Liver (tissue), 9 donors: ENCODE data around the gene HSD17B12. TPM values are rescaled to one million over a fixed set of nuclear protein-coding genes. Genes with fewer than 3 reads are reported as not detected.
"Not testable (repeated sequence)": the region's sequence is repeated elsewhere in the genome, so short reads cannot be mapped to it uniquely, and the experiment has no call there.

Experiments
- DNase-seq: peaks from one replicate; pipeline ENCODE4 v3.0.0-alpha.2; 2017; ENCODE audit warnings: low spot score
- H3K27ac ChIP-seq, 2 donors: one replicate each; pipeline ENCODE4 v1.7.0; 2013; ENCODE audit warnings: inconsistent platforms in 2 of 2, low read length in 2 of 2, control low read depth in 1 of 2, low read depth in 1 of 2, mild to moderate bottlenecking in 1 of 2
- H3K27me3 ChIP-seq, 4 donors: one replicate each; pipeline versions ENCODE4 v1.6.1 to v1.7.0; 2013; ENCODE audit warnings: low read length in 3 of 4, inconsistent platforms in 1 of 4, mild to moderate bottlenecking in 1 of 4, moderate library complexity in 1 of 4; ENCODE audit not compliant: control insufficient read depth in 4 of 4, insufficient read depth in 4 of 4
- H3K36me3 ChIP-seq, 4 donors: one replicate each; pipeline versions ENCODE4 v1.6.1 to v1.7.0; 2013; ENCODE audit warnings: low read length in 3 of 4, mild to moderate bottlenecking in 3 of 4, low read depth in 1 of 4, moderate library complexity in 1 of 4; ENCODE audit not compliant: control insufficient read depth in 4 of 4, insufficient read depth in 3 of 4
- H3K4me1 ChIP-seq, 4 donors: one replicate each; pipeline versions ENCODE4 v1.6.1 to v1.7.0; 2013; ENCODE audit warnings: low read length in 3 of 4, mild to moderate bottlenecking in 3 of 4, moderate library complexity in 1 of 4; ENCODE audit not compliant: control insufficient read depth in 4 of 4, insufficient read depth in 4 of 4
- H3K4me3 ChIP-seq, 3 donors: one replicate each; pipeline versions ENCODE4 v1.6.1 to v1.7.0; 2013; ENCODE audit warnings: low read length in 3 of 3, control low read depth in 1 of 3, low read depth in 1 of 3, mild to moderate bottlenecking in 1 of 3
- H3K9ac ChIP-seq, 2 donors: one replicate each; pipeline ENCODE4 v1.7.0; 2013; ENCODE audit warnings: low read length in 2 of 2, mild to moderate bottlenecking in 2 of 2, moderate library complexity in 2 of 2, control low read depth in 1 of 2, low read depth in 1 of 2
- H3K9me3 ChIP-seq, 4 donors: one replicate each; pipeline versions ENCODE4 v1.6.1 to v1.7.0; 2013; ENCODE audit warnings: low read length in 3 of 4; ENCODE audit not compliant: control insufficient read depth in 4 of 4
- ATF3 ChIP-seq: IDR thresholded peaks from 2 replicates; pipeline ENCODE4 v1.6.1; 2016; ENCODE audit warnings: antibody characterized with exemption
- CTCF ChIP-seq: fragments of 150-350 bp; IDR thresholded peaks from 2 replicates; pipeline ENCODE4 v1.5.1; 2017; ENCODE audit warnings: improper control_type of control experiment, low read depth, low read length; ENCODE audit not compliant: missing input control
- EGR1 ChIP-seq, 2 donors: IDR thresholded peaks; 2 replicates each; pipeline ENCODE4 v1.6.1; 2016 to 2018; ENCODE audit warnings: antibody characterized with exemption in 2 of 2, low read depth in 2 of 2
- FOXA1 ChIP-seq: IDR thresholded peaks from 2 replicates; pipeline ENCODE4 v1.6.1; 2016; ENCODE audit warnings: antibody characterized with exemption
- GABPA ChIP-seq, 2 donors: IDR thresholded peaks in 1 of 2; conservative IDR thresholded peaks in 1 of 2; 2 replicates each; pipeline ENCODE4 v1.6.1; 2016; ENCODE audit warnings: antibody characterized with exemption in 2 of 2, mild to moderate bottlenecking in 1 of 2, moderate library complexity in 1 of 2
- JUND ChIP-seq, 2 donors: IDR thresholded peaks; 2 replicates each; pipeline ENCODE4 v1.6.1; 2016; ENCODE audit warnings: antibody characterized with exemption in 2 of 2
- NR2F2 ChIP-seq: IDR thresholded peaks from 2 replicates; pipeline ENCODE4 v1.6.1; 2016; ENCODE audit warnings: antibody characterized with exemption
- RAD21 ChIP-seq, 2 donors: IDR thresholded peaks; 2 replicates each; pipeline ENCODE4 v1.6.1; 2016; ENCODE audit warnings: antibody characterized with exemption in 2 of 2, mild to moderate bottlenecking in 2 of 2
- WGBS: extraction: QIAGEN DNeasy Blood & Tissue Kit; methylation state at CpG from one replicate; pipeline ENCODE4 v1.1.7; 2013; 5-methylcytosine and 5-hydroxymethylcytosine counted together
- polyA plus RNA-seq, 2 donors: library from polyadenylated mRNA; stranded (reverse) in 1 of 2; unstranded in 1 of 2; fragments of 200-250 nt in 1 of 2; fragments of >200 nt in 1 of 2; fragmentation: Nextera tagmentation in 1 of 2; extraction: Ambion mirVana in 1 of 2; gene quantifications; one replicate each; pipeline versions ENCODE4 v1.2.1 to v1.2.3, GENCODE V29; 2013 to 2015
- total RNA-seq, 2 donors: library from RNA; depleted of rRNA; stranded (reverse); fragments of >200 nt; gene quantifications; one replicate each; pipeline ENCODE4 v1.2.3, GENCODE V29; 2014
- TF ChIP-seq, protein P1 (sequence below): IDR thresholded peaks from 2 replicates; pipeline ENCODE4 v1.6.1; 2016; ENCODE audit warnings: antibody characterized with exemption
- TF ChIP-seq, protein P2 (sequence below): IDR thresholded peaks from 2 replicates; pipeline ENCODE4 v1.6.1; 2016; ENCODE audit warnings: antibody characterized with exemption, mild to moderate bottlenecking
- donor health status: healthy.
- donor health status: healthy.
- donor health status: healthy.
- donor health status: healthy.
- donor health status: healthy.

HSD17B12 gene
- total and polyA plus RNA-seq, 4 donors, result 50.3 to 126 (median 68.3) TPM

DNA sequence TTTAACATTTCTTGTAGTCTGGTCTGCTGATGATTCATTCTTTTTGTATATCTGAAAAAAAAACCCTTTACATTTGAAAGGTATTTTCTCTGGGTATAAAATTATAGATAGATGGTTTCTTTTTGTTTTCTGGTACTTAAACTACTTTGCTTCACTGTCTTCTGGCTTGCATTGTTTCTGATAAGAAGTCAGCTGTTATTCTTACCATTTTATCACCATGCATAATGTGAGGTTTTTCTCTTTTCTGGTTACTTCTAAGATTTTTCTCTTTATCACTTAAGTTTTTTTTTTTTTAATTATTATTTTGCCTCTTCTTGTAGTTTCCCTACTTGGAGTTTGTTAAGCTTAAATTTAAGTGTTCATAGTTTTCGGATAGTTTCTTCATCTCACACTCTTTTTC, 84.7 kb downstream of the HSD17B12 start:
- no peaks in the 10 kb centered on the region for H3K4me1 ChIP-seq
- H3K27me3 ChIP-seq, result no peaks in the 10 kb centered on the region
- no peaks in the 10 kb centered on the region for H3K9me3 ChIP-seq
- 94% methylated on average over 1 of the region's 1 CpG for WGBS
- no peak overlapping the region for H3K27ac ChIP-seq
- peaks cover 0 to 2% (median 0%) of the 10 kb centered on the region in 4 donors for H3K36me3 ChIP-seq
- H3K9ac ChIP-seq, result no peak overlapping the region
- TF ChIP-seq, protein P1, sequence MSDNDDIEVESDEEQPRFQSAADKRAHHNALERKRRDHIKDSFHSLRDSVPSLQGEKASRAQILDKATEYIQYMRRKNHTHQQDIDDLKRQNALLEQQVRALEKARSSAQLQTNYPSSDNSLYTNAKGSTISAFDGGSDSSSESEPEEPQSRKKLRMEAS, result no peak
- TF ChIP-seq, protein P2, sequence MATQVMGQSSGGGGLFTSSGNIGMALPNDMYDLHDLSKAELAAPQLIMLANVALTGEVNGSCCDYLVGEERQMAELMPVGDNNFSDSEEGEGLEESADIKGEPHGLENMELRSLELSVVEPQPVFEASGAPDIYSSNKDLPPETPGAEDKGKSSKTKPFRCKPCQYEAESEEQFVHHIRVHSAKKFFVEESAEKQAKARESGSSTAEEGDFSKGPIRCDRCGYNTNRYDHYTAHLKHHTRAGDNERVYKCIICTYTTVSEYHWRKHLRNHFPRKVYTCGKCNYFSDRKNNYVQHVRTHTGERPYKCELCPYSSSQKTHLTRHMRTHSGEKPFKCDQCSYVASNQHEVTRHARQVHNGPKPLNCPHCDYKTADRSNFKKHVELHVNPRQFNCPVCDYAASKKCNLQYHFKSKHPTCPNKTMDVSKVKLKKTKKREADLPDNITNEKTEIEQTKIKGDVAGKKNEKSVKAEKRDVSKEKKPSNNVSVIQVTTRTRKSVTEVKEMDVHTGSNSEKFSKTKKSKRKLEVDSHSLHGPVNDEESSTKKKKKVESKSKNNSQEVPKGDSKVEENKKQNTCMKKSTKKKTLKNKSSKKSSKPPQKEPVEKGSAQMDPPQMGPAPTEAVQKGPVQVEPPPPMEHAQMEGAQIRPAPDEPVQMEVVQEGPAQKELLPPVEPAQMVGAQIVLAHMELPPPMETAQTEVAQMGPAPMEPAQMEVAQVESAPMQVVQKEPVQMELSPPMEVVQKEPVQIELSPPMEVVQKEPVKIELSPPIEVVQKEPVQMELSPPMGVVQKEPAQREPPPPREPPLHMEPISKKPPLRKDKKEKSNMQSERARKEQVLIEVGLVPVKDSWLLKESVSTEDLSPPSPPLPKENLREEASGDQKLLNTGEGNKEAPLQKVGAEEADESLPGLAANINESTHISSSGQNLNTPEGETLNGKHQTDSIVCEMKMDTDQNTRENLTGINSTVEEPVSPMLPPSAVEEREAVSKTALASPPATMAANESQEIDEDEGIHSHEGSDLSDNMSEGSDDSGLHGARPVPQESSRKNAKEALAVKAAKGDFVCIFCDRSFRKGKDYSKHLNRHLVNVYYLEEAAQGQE, result no peak
- TF ChIP-seq NR2F2 (no peak), ATF3 (no peak), EGR1 (IDR thresholded peaks at IDR 0.05; ENCODE audit: low read depth in 2 of 2) (no peak), GABPA (IDR thresholded peaks at IDR 0.05 in 1 of 2, conservative IDR thresholded peaks at IDR 0.05 in 1 of 2) (no peak), FOXA1 (no peak), CTCF (no peak)
- DNase-seq, result no peak
- no peak overlapping the region for H3K4me3 ChIP-seq

DNA sequence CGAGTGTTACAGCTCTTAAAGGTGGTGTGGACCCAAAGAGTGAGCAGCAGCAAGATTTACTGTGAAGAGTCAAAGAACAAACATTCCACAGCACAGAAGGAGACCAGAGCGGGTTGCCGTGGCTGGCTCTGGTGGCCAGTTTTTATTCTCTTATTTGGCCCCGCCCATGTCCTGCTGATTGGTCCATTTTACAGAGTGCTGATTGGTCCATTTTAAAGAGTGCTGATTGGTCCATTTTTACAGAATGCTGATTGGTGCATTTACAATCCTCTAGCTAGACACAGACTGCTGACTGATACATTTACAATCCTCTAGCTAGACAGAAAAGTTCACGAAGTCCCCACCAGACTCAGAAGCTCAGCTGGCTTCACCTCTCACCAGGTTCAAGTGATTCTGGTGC, 88.1 kb downstream of the HSD17B12 start:
- H3K36me3 ChIP-seq, DNase-seq, H3K4me1 ChIP-seq, H3K27ac ChIP-seq, H3K9me3 ChIP-seq, H3K27me3 ChIP-seq, H3K4me3 ChIP-seq, H3K9ac ChIP-seq: not testable (repeated sequence)
- 99% methylated on average over 5 of the region's 5 CpGs for WGBS

DNA sequence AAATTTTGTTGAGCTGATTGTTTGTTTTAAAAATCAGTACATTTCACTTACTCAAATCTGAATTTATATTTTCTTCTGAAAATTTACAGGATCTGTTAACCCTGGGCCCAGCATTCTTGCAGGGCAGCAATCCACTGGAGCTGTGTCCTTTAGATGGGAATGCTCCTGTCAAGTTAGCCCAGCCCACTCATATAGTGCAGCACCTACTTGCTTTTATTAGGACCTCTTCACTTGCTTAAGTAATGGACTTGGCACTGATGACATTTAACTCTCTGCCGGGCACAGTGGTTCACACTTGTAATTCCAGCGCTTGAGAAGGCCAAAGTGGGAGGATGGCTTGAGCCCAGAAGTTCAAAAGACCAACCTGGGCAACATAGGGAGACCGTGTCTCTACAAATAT, 89.6 kb downstream of the HSD17B12 start:
- Histone ChIP-seq H3K27ac (no peak overlapping the region), H3K4me1 (no peaks in the 10 kb centered on the region), H3K9me3 (no peaks in the 10 kb centered on the region), H3K9ac (no peak overlapping the region), H3K36me3 (no peaks in the 10 kb centered on the region), H3K4me3 (no peak overlapping the region), H3K27me3 (no peaks in the 10 kb centered on the region)
- TF ChIP-seq RAD21 (IDR thresholded peaks at IDR 0.05) (no peak), CTCF (no peak), JUND (IDR thresholded peaks at IDR 0.05) (no peak)
- DNase-seq, result no peak
- WGBS, result 85% methylated on average over 3 of the region's 3 CpGs
